ENCODE measurements around the gene PAOX. TPM values are rescaled to one million over a fixed set of nuclear protein-coding genes. Genes with fewer than 3 reads are reported as not detected.

Gene PAOX
- total and polyA plus RNA-seq, 7 donors: 2.4 to 5.2 (median 3.5) TPM

DNA sequence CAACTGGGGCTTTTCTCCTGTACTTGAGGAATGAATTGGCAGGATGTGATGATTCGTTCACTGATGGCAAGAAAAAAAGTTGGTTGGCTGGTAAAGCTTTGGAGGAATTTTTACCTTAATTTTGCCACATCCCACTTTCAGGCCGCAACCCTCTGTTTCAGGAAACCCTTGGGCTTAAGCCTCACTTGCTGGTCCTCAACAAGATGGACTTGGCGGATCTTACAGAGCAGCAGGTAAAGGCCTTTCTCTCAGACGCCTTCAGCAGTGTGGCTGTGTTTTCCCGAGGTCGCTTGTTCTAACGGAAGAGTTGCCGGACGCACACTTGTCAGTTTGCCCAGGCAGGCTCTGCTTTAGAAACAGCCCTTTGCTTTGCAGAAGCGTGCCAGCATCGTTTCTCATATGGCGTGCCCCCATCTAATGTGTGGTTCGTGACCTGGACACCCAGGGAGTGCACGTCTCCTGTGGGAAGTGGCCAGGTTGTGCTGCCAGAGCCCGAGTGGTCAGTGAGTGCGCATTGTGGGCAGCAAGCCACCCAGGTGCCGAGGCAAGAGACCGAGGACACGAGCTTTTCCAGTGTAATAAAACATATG lies 17.1 kb downstream of the PAOX start:
- TF ChIP-seq, protein P1, sequence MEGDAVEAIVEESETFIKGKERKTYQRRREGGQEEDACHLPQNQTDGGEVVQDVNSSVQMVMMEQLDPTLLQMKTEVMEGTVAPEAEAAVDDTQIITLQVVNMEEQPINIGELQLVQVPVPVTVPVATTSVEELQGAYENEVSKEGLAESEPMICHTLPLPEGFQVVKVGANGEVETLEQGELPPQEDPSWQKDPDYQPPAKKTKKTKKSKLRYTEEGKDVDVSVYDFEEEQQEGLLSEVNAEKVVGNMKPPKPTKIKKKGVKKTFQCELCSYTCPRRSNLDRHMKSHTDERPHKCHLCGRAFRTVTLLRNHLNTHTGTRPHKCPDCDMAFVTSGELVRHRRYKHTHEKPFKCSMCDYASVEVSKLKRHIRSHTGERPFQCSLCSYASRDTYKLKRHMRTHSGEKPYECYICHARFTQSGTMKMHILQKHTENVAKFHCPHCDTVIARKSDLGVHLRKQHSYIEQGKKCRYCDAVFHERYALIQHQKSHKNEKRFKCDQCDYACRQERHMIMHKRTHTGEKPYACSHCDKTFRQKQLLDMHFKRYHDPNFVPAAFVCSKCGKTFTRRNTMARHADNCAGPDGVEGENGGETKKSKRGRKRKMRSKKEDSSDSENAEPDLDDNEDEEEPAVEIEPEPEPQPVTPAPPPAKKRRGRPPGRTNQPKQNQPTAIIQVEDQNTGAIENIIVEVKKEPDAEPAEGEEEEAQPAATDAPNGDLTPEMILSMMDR (IDR thresholded peaks at IDR 0.05): no peak
- H3K4me3 ChIP-seq: no peak overlapping the region
- H3K9me3 ChIP-seq: no peaks in the 10 kb centered on the region
- no peak overlapping the region for H3K27ac ChIP-seq
- peaks cover 6 to 58% of the 10 kb centered on the region in 2 donors for H3K36me3 ChIP-seq (ENCODE audit: insufficient read depth in 1 of 2, low read depth in 1 of 2)
- ATAC-seq: no peak
- no peak for DNase-seq
- H3K27me3 ChIP-seq (ENCODE audit: insufficient read depth in 3 of 3, low read length in 2 of 3): no peaks in the 10 kb centered on the region
- H3K4me1 ChIP-seq: peaks cover 8% of the 10 kb centered on the region
- WGBS, 3 donors: 87 to 90% (median 87%) methylated on average over 19 of the region's 19 CpGs
- intact Hi-C loops (cut with DNase I): loop anchor here in 1 of 2 donors (10.0 kb wide), 1 partner anchor 71 kb away; no protein-coding TSS in a partner anchor

DNA sequence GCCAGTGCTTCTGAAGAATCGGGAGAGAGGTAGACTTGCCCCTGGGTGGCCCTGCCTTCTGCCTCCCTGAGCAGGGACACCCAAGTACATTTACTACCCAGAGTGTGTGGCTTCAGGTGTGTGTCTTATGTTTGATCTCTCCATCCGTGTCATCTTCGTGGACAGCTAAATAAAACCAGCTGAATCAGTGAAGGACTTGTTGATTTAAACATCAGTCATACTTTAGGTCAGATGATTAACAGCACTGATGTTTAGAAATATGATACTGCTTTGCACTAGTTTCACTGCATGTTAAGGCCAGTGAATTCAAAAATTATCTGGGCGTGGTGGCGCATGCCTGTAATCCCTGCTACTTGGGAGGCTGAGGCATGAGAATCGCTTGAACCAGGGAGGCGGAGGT lies 18.9 kb downstream of the PAOX start:
- TF ChIP-seq, protein P1 (IDR thresholded peaks at IDR 0.05): no peak
- DNase-seq: no peak

DNA sequence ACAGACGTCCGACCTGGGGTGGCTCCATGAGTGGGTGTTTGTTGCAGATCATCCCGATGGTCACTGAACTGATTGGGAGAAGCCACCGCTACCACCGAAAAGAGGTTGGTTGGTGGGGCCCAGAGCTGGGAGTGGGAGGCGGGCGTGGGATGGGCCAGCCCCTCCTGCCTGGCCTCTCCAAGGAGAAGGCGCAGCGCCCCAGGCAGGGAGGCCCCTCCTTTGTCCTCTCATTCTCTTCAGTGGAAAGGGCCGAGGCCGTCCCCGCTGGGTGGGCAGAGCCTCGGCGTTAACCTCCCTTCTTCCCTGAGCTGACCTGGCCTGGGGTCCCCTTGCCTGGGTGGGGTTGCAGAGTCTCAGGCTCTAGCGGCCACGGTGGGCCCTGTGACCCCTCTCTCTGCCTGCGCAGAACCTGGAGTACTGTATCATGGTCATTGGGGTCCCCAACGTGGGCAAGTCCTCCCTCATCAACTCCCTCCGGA lies 20.1 kb downstream of the PAOX start:
- intact Hi-C loops (cut with DNase I): loop anchor here in 1 of 2 donors (10.0 kb wide), 1 partner anchor 74 kb away; no protein-coding TSS in a partner anchor
- DNase-seq: peak in 1 of 2 donors; percentile 50
- Histone ChIP-seq H3K4me3 (no peak overlapping the region), H3K27ac (no peak overlapping the region), H3K27me3 (ENCODE audit: insufficient read depth in 3 of 3, low read length in 2 of 3) (no peaks in the 10 kb centered on the region), H3K9me3 (no peaks in the 10 kb centered on the region), H3K36me3 (ENCODE audit: insufficient read depth in 1 of 2, low read depth in 1 of 2) (peaks cover 11 to 82% of the 10 kb centered on the region in 2 donors), H3K4me1 (peaks cover 8% of the 10 kb centered on the region)
- 92 to 96% (median 94%) methylated on average over 14 to 19 of the region's 19 CpGs for WGBS, 3 donors
- ATAC-seq: no peak
- TF ChIP-seq, protein P1 (IDR thresholded peaks at IDR 0.05): no peak

More for the DNA sequence above, 18.9 kb downstream of the PAOX start:
- H3K27me3 ChIP-seq (ENCODE audit: insufficient read depth in 3 of 3, low read length in 2 of 3): no peaks in the 10 kb centered on the region
- intact Hi-C loops (cut with DNase I): loop anchor here in 1 of 2 donors (10.0 kb wide), 1 partner anchor 73 kb away; no protein-coding TSS in a partner anchor
- no peaks in the 10 kb centered on the region for H3K9me3 ChIP-seq
- peaks cover 8% of the 10 kb centered on the region for H3K4me1 ChIP-seq
- no peak overlapping the region for H3K4me3 ChIP-seq
- 92 to 96% (median 93%) methylated on average over 7 of the region's 7 CpGs for WGBS, 3 donors
- no peak for ATAC-seq
- H3K36me3 ChIP-seq (ENCODE audit: insufficient read depth in 1 of 2, low read depth in 1 of 2): peaks cover 9 to 72% of the 10 kb centered on the region in 2 donors
- H3K27ac ChIP-seq: no peak overlapping the region

DNA sequence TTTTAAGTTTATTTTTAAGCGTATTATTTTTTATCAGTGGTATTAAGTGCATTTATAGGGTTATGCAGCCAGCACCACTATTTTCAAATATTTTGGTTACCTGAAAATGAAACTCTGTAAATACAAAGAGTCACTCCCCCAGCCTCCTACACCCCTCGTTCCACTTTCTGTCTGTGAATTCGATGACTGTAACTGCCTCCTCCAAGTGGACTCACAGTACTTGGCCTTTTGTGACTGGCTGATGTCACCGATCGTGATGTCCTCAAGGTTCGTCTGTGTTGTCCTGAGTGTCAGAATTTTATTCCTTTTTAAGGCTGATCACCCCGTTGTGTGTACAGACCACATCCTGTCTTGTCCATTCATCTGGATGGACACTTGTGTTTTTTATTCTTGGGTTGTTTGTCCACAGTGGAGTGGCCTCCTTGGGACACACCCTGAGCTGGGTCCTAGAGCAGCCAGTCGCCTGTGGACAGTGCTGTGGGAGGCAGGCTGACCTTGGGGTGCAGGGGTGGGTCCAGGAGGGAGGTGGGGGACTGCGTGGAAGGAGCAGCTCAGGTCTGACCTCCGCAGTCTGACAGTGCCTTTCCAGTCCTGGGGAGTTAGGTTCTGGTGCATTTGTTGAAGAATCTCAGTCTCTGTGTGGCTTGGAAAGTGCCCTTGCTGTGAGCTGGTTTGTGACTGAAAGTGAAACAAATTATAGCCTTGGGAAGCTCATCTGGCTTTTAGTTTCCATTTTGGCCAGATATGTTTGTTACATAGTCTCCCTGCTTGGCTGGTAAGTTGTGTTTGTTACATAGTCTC lies 21.8 kb downstream of the PAOX start:
- H3K27ac ChIP-seq: no peak overlapping the region

More for the DNA sequence above, 21.8 kb downstream of the PAOX start:
- H3K4me3 ChIP-seq: no peak overlapping the region
- TF ChIP-seq, protein P1 (IDR thresholded peaks at IDR 0.05): no peak
- H3K9me3 ChIP-seq: no peaks in the 10 kb centered on the region
- H3K27me3 ChIP-seq (ENCODE audit: insufficient read depth in 3 of 3, low read length in 2 of 3): no peaks in the 10 kb centered on the region
- 86 to 90% (median 87%) methylated on average over 10 of the region's 10 CpGs for WGBS, 3 donors
- DNase-seq: no peak
- H3K36me3 ChIP-seq (ENCODE audit: insufficient read depth in 1 of 2, low read depth in 1 of 2): peaks cover 12 to 95% of the 10 kb centered on the region in 2 donors
- H3K4me1 ChIP-seq: no peaks in the 10 kb centered on the region
- intact Hi-C loops (cut with DNase I): no loop called here
- ATAC-seq: no peak

Measured in psoas muscle (tissue), 8 donors.